Stimulated activated CD8-positive, alpha-beta memory T cell treated with anti-CD3 and anti-CD28 coated beads, Interleukin-7, amount 100 ng/mL, for 1 hour (primary cell): ENCODE measurements around the gene RBP3.

ENCODE experiments used
- DNase-seq, 2 donors: peaks; one replicate each; pipeline ENCODE4 v3.0.0-alpha.2; 2020; ENCODE audit warnings: low read depth in 2 of 2

The RBP3 gene

DNA sequence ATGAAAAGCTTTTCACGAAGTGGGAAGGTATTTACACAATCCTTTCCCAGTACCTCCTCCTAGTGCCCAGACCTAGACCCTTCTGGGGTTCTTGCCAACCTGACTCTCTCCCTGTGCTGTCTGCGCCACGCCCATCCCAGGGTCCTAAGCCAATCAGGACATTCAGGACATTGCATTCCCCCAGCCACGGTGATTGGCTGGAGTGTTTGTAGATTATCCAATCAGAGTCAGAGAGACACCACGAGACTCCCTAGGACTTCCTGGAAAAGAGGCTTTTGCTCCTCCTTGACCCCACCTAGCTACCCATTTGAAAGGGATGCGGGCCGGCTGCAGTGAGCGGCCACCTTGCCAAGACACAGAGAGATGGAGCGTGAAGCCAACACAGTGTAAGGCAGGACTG, 29.5 kb upstream of the RBP3 start:
- no peak for DNase-seq

GRCh38 chr10:47319784-47320183, 28.4 kb upstream of the RBP3 start:
- no peak for DNase-seq

DNA sequence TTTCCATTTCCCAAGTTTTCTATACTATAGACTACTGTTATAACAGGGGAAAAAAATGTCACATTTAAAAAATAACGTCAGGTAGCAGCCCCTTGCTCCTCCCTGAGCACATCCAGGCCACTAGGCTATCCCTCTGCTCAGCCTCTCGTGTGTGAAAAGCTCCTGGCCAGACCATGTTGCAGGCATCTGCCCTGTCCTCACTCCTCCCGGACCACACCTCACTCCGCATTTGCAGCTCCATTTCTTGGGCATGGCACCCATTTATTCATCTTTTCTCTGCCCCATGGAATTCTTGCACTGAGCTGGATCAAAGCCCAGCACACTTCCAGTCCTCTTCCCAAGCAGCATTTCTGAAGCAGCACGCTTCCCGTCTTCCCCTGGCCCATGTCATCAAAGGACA, 27.4 kb upstream of the RBP3 start:
- DNase-seq = no peak

DNA sequence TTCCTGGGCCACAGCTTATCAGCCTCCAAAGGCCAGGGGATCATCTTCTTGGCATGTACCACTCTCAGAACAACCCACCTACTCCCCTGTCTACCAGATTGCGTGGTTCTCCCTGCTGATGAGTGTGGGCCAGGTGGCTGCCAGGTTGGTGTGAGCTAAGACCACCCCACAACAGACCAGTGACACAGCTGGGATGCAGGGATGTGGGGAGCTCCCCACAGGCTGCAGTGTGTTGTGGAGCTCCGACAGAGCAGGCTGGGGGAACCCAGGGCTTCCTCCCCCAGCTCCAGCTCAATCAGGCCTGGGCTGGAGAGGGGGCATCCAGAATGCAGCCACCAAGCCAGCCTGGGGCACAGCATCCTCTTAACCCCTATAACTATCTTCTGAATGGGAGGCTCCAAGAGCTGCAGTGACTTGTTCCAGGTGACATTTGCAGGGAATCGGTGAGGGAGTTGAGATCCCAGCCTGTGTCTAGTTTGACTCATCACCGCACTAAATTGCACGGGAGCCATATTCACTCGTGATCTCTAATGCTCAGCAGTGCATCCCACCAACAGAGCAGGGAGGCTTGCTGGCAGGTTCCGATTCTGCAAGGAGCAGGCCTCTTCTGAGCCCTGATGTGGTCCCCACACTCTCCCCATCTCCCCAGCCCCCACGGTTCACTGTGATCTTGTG, 26.5 kb upstream of the RBP3 start:
- DNase-seq = no peak

DNA sequence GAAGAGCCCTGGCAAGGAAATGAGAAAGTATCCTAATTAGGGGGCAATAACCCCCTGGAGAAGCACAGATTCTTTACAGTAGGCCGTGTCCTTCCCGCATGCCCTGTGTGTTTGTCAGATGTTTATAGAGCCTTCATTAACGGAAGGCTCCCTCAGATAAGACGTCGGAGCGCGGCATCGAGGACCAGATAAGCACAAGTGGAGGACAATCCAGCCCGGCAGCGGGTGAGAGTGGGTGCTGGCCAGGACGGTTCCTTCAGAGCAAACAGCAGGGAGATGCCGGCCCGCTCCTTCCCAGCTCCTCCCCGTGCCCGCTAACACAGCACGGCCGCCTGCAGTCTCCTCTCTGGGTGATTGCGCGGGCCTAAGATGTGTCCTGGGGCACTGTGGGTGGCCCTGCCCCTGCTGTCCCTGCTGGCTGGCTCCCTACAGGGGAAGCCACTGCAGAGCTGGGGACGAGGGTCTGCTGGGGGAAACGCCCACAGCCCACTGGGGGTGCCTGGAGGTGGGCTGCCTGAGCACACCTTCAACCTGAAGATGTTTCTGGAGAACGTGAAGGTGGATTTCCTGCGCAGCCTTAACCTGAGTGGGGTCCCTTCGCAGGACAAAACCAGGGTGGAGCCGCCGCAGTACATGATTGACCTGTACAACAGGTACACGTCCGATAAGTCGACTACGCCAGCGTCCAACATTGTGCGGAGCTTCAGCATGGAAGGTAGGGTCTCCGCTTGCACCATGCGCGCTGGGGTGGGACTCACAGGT, 25.7 kb upstream of the RBP3 start, which contains the start of gene GDF2:
Gene GDF2 (plus strand): TSS at position 155 of the 762 bp plus-strand sequence. CDS start 215 bp downstream, at position 370.
- DNase-seq = no peak

DNA sequence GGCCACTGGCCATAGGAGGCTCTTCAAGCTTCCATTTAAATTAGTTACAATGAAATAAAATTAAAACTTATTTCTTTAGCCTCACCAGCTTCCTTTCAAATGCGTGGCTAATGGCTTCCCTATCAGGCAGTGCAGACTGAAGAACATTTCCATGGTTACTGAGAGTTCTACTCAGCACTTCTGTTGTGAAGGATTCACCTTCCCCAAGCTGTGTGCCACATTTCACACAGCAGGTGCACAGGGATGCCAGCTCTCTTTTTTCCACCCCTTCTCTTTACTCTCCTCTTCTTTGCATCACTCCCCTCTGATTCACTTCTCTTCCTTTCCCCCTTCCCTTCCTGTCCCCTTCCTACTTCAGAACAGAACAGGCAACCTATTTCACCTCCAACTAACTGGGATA, 25.1 kb upstream of the RBP3 start:
- DNase-seq = no peak

- no peak for DNase-seq
Observed at GRCh38 chr10:47323636-47324296, 24.4 kb upstream of the RBP3 start.

GRCh38 chr10:47325303-47326291, 22.6 kb upstream of the RBP3 start:
- DNase-seq = no peak

GRCh38 chr10:47326306-47326926, 21.7 kb upstream of the RBP3 start:
- DNase-seq = no peak

- no peak for DNase-seq
Observed at GRCh38 chr10:47326927-47327330, 21.2 kb upstream of the RBP3 start.

- DNase-seq = no peak
Observed at GRCh38 chr10:47329855-47330254, 18.3 kb upstream of the RBP3 start.

GRCh38 chr10:47330366-47330765, 17.8 kb upstream of the RBP3 start:
- DNase-seq = no peak

- DNase-seq = no peak
Observed at GRCh38 chr10:47330804-47331203, 17.4 kb upstream of the RBP3 start.

GRCh38 chr10:47331491-47331890, 16.7 kb upstream of the RBP3 start:
- no peak for DNase-seq

GRCh38 chr10:47331954-47332353, 16.2 kb upstream of the RBP3 start:
- DNase-seq = no peak

DNA sequence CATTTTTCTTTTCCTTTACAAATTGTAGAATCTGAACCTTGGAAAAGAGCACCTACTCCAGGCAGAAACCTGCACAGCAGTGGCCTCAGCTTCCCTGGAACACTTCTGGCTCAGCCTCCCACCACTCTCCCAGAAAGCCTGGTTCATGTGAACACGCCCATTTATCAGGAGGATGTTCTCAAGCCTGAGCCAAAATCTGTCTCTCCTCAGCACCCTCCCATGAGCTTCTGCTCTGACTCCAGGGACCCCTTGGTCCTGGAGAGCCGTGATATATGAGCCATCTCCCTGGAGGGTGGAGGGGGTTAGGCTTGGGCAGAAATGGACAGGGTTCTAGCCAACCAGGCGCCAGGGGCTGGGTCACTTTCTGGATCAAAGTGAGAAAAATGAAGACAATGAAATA, 15.8 kb upstream of the RBP3 start:
- no peak for DNase-seq

GRCh38 chr10:47332946-47333345, 15.2 kb upstream of the RBP3 start:
- DNase-seq = no peak

DNA sequence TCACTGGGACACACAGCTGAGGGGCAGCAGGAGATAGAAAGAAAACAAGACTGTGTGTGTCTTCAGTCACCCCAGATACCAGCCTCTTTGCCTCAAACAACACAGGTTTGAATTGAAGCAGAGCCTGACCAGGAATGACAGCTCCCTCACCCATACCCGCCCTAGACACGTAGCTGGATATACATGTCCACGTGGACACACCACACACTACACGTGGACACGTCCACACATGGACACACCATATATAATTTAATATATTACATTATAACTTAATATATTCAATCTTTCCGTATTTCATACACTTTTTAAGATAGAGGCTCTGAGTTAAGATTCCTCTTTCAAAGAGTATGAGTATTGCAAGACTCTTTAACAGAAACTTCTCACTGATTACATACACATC, 14.6 kb upstream of the RBP3 start:
- DNase-seq = no peak

GRCh38 chr10:47334466-47335295, 13.5 kb upstream of the RBP3 start:
- DNase-seq = no peak

DNA sequence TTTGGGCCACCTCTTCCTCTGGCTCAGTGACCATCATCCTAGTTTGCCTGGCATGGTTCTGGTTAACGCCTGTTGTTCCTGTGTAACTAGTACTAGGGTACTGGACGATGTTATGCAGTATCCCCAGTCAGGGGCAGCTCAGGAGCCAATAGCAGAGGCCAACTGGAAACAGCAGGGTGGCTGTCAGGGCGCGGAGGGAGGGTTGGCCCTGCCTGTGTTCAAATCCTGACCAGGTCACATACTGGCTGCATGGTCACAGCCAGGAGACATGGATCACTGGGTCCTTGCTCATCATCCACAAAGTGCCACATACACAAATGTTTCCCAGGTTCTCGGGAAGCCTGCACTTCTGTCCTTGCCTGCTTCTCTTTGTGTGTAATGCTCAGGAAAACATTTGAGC, 12.3 kb upstream of the RBP3 start:
- no peak for DNase-seq
